Skeletal muscle cell (primary cell): ENCODE measurements around the gene PCDHGB5.
A peak's percentile ranks its signal among the peaks of the same experiment; 100 is the strongest.
"Not testable (repeated sequence)": the region's sequence is repeated elsewhere in the genome, so short reads cannot be mapped to it uniquely, and the experiment has no call there.

Experiments
- DNase-seq: peaks from one replicate; pipeline ENCODE4 v3.0.0-alpha.2; 2010; ENCODE audit warnings: low read depth
- H3K4me3 ChIP-seq: 2 replicates; pipeline ENCODE4 v1.5.1; 2011; ENCODE audit warnings: low read depth, mild to moderate bottlenecking, control low read depth, low read length, moderate library complexity

The PCDHGB5 gene

GRCh38 chr5:141374627-141375026 lies 23.1 kb upstream of the PCDHGB5 start:
- no peak overlapping the region for H3K4me3 ChIP-seq
- no peak for DNase-seq

DNA sequence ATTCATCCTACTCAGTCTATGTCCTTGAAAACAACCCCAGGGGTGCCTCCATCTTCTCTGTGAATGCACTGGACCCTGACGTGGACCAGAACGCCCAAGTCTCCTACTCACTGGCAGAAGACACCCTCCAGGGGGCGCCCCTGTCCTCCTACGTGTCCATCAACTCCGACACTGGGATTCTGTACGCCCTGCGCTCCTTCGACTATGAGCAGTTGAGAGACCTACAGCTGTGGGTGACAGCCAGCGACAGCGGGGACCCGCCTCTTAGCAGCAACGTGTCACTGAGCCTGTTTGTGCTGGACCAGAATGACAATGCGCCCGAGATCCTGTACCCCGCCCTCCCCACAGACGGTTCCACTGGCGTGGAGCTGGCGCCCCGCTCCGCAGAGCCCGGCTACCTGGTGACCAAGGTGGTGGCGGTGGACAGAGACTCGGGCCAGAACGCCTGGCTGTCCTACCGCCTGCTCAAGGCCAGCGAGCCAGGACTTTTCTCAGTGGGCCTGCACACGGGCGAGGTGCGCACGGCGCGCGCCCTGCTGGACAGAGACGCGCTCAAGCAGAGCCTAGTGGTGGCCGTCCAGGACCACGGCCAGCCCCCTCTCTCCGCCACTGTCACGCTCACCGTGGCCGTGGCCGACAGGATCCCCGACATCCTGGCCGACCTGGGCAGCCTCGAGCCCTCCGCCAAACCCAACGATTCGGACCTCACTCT lies 22.1 kb upstream of the PCDHGB5 start:
- not testable (repeated sequence) for DNase-seq, H3K4me3 ChIP-seq

- DNase-seq: no peak
- H3K4me3 ChIP-seq: peak within 1 kb of the TSS; percentile 61
Observed at GRCh38 chr5:141382469-141383294, 15.1 kb upstream of the PCDHGB5 start, which contains the start of gene PCDHGA7. TSS of gene PCDHGA7 (plus strand) at chr5:141382742. CDS start at chr5:141382900, 158 bp downstream.

DNA sequence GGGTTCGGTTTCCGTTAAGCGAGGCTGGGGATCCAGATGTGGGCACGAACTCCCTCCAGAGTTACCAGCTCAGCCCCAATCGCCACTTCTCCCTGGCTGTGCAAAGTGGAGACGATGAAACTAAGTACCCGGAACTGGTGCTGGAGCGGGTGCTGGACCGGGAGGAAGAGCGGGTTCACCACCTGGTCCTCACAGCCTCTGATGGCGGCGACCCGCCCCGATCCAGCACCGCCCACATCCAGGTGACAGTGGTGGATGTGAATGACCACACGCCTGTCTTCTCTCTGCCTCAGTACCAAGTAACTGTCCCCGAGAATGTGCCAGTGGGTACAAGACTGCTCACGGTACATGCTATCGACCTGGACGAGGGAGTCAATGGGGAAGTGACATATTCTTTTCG lies 14.4 kb upstream of the PCDHGB5 start:
- H3K4me3 ChIP-seq: peak overlapping the region; percentile 61
- no peak for DNase-seq

GRCh38 chr5:141384471-141385267 lies 13.1 kb upstream of the PCDHGB5 start:
- no peak for DNase-seq
- no peak overlapping the region for H3K4me3 ChIP-seq

- H3K4me3 ChIP-seq: peak within 1 kb of the TSS; percentile 39
- not testable (repeated sequence) for DNase-seq
Observed at GRCh38 chr5:141387557-141388311, 10.0 kb upstream of the PCDHGB5 start, which contains the start of gene PCDHGB4. TSS of gene PCDHGB4 (plus strand) at chr5:141387698. CDS start at chr5:141387885, 187 bp downstream.

DNA sequence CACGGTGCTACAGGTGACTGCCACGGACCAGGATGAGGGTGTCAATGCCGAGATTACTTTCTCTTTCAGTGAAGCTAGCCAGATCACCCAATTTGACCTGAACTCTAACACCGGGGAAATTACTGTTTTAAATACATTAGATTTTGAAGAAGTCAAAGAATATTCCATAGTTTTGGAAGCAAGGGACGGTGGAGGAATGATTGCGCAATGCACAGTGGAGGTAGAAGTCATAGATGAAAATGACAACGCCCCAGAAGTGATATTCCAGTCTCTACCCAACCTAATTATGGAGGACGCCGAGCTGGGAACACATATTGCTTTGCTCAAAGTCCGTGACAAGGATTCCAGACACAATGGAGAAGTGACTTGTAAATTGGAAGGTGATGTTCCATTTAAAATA lies 9.1 kb upstream of the PCDHGB5 start:
- H3K4me3 ChIP-seq: no peak overlapping the region
- DNase-seq: no peak

DNA sequence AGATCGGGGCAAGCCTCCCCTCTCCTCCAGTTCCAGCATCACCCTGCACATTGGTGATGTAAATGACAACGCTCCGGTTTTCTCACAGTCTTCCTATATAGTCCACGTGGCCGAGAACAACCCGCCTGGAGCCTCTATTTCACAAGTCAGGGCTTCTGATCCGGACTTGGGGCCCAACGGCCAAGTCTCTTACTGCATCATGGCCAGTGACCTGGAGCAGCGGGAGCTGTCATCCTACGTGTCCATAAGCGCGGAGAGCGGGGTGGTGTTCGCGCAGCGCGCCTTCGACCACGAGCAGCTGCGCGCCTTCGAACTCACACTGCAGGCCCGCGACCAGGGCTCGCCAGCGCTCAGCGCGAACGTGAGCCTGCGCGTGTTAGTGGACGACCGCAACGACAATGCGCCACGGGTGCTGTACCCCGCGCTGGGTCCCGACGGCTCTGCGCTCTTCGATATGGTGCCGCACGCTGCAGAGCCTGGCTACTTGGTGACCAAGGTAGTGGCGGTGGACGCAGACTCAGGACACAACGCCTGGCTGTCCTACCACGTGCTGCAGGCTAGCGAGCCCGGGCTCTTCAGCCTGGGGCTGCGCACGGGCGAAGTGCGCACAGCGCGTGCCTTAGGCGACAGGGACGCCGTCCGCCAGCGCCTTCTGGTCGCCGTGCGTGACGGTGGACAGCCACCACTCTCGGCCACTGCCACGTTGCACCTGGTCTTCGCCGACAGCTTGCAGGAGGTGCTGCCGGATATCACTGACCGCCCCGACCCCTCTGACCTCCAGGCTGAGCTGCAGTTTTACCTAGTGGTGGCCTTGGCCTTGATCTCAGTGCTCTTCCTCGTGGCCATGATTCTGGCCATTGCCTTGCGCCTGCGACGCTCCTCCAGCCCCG lies 8.3 kb upstream of the PCDHGB5 start:
- DNase-seq: no peak
- no peak overlapping the region for H3K4me3 ChIP-seq

- no peak for DNase-seq
- H3K4me3 ChIP-seq: no peak within 1 kb of the TSS
Observed at GRCh38 chr5:141392429-141393198, 5.1 kb upstream of the PCDHGB5 start, which contains the start of gene PCDHGA8. TSS of gene PCDHGA8 (plus strand) at chr5:141392633. CDS start at chr5:141392814, 181 bp downstream.

- no peak for DNase-seq
- H3K4me3 ChIP-seq: no peak overlapping the region
Observed at GRCh38 chr5:141393267-141393666, 4.5 kb upstream of the PCDHGB5 start.

- DNase-seq: not testable (repeated sequence)
Observed at GRCh38 chr5:141394401-141395187, 3.2 kb upstream of the PCDHGB5 start.

DNA sequence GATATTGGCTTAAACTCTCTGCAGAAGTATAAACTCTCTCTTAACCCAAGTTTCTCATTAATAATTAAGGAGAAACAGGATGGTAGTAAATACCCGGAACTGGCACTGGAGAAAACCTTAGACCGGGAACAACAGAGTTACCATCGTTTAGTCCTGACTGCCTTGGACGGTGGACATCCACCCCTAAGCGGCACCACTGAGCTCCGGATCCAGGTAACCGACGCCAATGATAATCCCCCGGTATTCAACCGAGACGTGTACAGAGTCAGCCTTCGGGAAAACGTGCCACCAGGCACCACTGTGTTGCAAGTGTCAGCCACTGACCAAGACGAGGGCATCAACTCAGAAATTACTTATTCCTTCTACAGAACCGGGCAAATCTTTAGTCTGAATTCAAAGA lies 861 bp downstream of the PCDHGB5 start:
- no peak for DNase-seq
- H3K4me3 ChIP-seq: peak overlapping the region; percentile 21

More at GRCh38 chr5:141394401-141395187, 3.2 kb upstream of the PCDHGB5 start:
- H3K4me3 ChIP-seq: not testable (repeated sequence)

DNA sequence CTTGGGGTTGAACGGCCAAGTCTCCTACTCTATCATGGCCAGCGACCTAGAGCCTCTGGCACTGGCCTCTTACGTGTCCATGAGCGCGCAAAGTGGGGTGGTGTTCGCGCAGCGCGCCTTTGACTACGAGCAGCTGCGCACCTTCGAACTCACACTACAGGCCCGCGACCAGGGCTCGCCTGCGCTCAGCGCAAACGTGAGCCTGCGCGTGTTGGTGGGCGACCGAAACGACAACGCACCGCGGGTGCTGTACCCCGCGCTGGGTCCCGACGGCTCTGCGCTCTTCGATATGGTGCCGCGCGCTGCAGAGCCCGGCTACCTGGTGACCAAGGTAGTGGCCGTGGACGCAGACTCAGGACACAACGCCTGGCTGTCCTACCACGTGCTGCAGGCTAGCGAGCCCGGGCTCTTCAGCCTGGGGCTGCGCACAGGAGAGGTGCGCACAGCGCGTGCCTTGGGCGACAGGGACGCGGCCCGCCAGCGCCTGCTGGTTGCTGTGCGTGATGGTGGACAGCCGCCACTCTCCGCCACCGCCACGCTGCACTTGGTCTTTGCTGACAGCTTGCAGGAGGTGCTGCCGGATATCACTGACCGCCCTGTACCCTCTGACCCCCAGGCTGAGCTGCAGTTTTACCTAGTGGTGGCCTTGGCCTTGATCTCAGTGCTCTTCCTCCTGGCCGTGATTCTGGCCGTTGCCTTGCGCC lies 2.0 kb downstream of the PCDHGB5 start:
- DNase-seq: no peak
- no peak overlapping the region for H3K4me3 ChIP-seq

DNA sequence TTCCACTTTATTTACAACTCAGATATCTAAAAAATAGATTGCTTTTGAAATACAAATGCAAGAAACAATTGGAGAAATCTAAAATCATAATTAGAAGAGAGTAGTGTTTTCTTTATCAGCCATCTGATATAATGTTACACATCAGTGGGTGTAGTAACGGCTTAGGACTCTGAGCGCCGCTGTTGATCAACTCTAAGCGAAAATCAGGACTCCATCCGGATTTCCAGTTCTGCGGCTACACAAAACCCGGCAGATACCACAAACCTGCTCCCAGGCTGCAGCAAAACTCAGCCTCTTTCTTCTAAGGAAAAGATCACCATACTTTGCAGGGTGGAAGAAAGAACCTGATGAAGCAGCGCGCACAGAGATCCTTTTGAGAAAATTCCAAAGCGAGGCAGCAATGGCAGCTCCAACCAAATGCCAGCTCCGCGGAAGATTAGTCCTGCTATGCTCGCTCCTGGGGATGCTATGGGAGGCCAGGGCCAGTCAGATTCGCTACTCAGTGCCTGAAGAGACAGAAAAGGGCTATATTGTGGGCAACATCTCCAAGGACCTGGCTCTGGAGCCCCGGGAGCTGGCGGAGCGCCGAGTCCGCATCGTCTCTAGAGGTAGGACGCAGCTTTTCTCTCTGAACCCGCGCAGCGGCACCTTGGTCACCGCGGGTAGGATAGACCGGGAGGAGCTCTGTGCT lies 5.0 kb downstream of the PCDHGB5 start, which contains the start of gene PCDHGA9:
Gene PCDHGA9, plus strand, starts transcription at position 226 of the 691 bp plus-strand sequence. Its CDS starts 175 bp downstream, at position 401.
- DNase-seq: no peak
- H3K4me3 ChIP-seq: peak within 1 kb of the TSS; percentile 35

- DNase-seq: no peak
- peak overlapping the region; percentile 35 for H3K4me3 ChIP-seq
Observed at GRCh38 chr5:141403387-141403786, 5.6 kb downstream of the PCDHGB5 start.
